GM21360 (cell line): ENCODE data around the gene COCH.

ENCODE experiments used
- ATAC-seq: cut with Tn5 transposase; IDR thresholded peaks from one replicate; pipeline ENCODE4 v1.9.1; 2021; ENCODE audit warnings: mild to moderate bottlenecking, moderate library complexity; ENCODE audit not compliant: unreplicated experiment

The COCH gene

GRCh38 chr14:30874120-30874998, at the start of gene COCH:
Gene COCH, plus strand, starts transcription at chr14:30874559. Its CDS starts 380 bp downstream, at chr14:30874939.
- ATAC-seq: peak; percentile 77

DNA sequence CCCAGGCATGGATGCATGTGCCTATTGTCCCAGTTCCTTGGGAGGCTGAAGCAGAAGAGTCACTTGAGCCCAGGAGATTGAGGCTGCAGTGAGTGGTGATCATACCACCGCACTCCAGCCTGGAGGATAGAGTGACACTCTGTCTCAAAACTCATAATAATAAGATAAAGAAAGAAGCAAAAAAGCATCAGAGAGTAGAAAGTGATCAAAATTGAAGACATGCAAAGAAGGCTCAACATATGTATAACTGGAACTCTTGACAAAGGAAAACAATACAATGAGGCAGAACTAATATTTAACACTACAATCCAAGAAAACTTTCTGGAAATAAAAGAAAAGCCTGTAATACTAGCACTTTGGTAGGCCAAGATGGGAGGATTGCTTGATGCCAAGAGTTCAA, 48.3 kb upstream of the COCH start:
- no peak for ATAC-seq

DNA sequence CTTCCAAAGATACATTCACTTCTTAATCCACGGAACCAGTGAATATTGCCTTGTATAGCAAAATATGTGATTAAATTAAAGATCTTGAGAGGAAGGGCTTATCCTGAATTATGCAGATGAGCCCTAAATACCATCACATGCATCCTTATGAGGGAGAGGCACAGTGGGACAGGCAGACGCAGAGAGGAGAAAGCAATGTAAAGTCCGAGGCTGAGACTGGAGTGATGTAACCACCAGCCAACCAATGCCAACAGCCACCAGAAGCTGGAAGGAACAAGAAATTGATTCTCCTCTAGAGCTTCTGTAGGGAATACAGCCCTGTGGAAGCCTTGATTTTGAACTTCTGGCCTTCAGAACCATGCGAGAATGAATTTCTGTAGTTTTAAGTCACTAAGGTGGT, 44.5 kb upstream of the COCH start:
- ATAC-seq: no peak

- no peak for ATAC-seq
These were observed 40.0 kb upstream of the COCH start for GRCh38 chr14:30834353-30834752.

DNA sequence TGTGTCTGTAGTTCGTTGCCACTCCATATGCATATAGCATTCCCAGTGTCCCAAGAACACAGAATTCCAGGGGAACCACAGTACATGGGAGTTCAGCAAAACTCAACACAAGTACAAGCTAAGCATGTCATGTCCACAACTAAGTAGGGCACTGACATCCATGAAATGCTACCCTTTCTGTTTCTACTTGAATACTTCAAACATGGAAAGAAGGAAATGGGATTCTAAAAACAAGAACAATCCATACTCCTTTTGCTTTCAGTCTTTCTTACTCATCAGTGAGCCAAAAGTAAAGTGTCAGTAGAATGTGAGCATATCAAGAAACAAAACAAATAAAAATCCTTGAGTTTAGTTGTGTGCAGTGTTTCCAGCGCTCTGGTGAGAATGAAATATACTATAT, 36.0 kb upstream of the COCH start:
- no peak for ATAC-seq

DNA sequence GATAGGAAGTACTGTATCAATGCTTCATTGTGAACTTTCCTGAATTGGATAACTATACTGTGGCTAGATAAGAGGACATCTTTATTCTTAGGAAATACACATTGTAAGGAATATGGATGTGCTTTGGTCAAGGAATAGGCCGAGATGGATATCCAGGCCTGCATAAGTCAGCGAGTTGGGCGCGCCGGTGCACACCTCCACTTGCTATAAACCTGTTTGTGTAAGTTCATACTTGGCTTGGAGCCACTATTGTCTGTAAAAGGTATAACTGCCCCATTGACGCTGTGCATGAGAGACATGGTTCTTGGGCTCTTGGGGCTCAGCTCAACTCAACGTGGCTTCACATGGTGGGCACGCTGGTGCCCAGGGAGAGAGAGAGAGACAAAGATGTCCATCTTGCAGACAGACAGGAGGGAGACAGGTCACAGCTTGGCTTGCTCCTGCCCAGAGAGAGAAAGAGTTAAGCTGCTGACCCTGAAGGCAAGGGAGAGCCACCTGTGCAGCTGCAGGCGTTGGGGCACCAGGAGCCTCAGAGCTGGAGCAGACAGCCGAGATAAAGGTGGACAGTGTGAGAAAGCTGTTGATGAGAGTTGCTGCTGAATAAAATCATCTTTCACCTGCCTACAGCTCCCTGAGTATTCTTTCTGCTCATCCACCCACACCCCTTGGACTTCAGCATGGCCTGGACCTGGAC, 34.1 kb upstream of the COCH start:
- no peak for ATAC-seq

GRCh38 chr14:30842431-30842830, 31.9 kb upstream of the COCH start:
- ATAC-seq: no peak

DNA sequence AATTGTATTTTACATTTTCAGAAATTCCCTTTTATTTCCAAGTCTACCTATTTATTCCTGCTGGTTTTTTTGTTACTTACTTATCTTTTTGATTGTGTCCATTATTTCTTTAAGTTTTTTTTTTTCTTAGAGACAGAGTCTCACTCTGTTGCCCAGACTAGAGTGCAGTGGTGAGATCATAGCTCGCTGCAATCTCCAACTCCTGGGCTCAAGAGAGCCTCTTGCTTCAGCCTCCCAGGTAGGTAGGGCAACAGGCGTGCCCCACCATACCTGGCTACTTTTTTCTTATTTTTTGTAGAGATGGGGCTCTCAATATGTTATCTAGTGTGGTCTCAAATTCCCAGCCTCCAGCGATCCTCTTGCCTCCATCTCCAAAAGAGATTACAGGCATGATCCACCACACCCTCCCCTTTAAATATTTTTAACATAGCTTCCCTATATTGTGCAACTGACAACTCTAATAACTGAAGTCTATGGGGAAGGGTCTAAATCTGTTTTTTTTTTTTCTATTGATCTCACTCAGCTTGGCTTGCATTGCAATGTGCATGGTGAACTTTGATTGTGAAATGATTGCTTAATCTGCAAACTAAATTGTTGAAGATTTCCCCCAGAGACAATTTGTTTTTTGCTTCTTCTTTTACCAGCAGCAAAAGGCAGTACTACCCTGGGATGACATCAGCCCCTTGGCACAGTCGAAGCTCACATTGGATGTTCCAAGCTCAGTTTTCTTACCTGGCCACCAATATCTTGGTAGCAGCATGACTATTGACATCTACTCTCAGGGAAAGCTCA, 25.7 kb upstream of the COCH start:
- ATAC-seq: no peak

GRCh38 chr14:30849354-30849753, 25.0 kb upstream of the COCH start:
- peak; percentile 91 for ATAC-seq

DNA sequence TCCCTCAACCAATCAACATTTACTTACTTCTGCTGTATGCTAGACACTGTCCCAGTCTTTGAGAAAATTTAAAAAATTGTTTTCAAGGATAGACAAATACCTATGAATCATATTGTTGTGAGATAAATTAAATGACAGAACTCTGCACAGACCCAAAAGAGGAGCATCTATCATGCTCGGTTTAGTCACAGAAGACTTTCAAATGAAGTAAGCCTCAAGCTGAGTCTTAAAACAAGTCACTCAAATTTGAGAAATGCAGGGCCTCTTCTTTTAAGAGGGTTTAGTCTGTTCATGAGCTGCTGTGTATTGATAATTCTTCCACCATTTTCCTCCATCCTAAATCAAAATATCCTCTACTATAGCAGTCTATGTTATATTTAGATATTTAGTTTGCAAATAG, 24.4 kb upstream of the COCH start:
- ATAC-seq: no peak

- no peak for ATAC-seq
These were observed 20.4 kb upstream of the COCH start for GRCh38 chr14:30853946-30854345.

DNA sequence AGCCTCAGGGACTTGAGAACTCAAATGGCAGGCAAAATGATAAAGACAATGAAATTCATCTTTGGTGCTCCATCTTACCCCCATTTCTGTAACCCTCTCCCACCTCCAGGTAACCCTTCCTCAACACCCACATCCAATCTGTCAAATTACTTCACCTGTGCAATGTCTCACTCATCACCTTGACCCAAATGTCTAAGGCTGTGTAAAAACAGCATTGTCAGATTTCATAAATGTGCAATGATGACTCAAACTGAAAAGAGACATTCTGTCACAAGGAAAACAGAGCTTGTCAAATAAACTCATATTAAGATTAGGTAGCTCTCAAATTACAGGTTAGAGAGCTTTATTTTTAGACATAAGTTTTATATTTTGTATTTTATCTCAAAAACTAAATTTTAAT, 19.9 kb upstream of the COCH start:
- peak; percentile 42 for ATAC-seq

DNA sequence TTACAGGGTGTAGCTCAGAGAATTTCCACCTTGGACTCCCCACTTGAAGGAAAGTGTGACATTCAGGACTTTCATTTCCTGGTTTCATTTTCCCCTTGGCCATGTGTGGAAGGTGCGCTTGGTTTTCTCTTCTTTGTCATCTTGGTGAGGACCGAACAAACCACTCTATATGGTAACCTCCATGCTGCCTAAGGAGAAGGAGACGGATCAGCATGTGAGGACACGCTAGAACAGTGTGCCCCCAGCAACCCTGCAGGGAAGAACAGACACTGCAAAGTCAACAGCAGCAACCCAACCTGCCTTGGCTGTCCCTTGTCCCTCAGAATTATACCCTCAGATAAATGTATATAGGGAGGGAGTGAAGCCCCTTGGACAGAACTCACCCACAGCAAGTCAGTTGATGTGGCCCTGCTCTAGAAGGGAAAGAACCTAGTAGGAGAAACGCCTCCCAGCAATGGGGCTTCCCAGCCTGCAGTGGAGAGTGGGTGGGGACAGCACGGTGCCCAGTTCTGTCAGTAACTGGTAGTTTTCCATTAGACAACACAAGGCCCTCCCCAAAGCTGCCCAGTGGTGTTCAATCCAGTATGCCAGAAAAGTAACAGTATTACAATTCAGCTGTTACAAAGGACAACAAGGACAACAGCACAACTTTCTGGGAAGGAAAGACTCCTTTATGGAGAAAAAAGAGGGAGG, 18.9 kb upstream of the COCH start:
- ATAC-seq: peak; percentile 67

GRCh38 chr14:30861200-30861599, 13.2 kb upstream of the COCH start:
- ATAC-seq: no peak

DNA sequence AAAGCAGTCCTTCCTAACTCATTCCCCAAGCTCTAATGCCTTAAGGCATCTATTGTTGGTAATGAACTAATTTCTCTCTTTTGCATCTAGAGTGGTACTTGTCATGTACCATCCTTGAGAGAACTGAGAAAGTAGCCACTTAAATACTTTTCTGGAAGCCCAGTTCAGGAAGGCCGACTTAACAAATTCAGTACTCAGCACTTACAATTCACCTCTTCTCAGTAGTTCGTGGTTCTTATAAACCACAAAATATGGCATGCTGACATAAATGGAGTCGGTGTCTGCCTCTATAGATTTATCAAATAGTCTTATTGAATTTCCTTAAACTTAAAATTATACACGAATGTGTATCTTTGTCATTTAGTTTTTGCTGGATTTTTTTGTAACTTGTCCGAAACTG, 9.4 kb upstream of the COCH start:
- ATAC-seq: no peak

GRCh38 chr14:30868736-30869135, 5.6 kb upstream of the COCH start:
- no peak for ATAC-seq

- ATAC-seq: no peak
These were observed 4.7 kb upstream of the COCH start for GRCh38 chr14:30869551-30870155.

DNA sequence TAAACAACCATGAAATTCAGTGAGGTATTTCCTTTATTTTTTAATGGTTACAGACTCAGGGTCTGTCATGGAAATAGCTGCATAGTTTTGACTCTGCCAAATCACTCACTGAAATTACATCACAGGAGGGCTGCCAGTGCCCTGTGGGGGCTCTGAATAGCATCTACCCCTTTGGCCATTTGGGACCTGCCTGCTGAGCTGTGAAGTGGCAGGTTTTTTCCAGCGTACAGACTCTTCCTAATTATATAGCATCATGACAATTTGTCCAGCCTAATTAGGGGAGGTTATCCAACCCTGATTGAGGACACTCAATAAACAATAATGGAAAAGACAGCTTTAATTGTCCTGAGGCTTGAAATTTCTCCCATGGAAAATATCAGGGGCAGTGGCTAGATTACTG, 1.8 kb upstream of the COCH start:
- ATAC-seq: no peak

- ATAC-seq: no peak
These were observed 845 bp upstream of the COCH start for GRCh38 chr14:30873308-30874119.
